H1 (cell line): ENCODE measurements around the gene BRD1. TPM values are rescaled to one million over a fixed set of nuclear protein-coding genes. Genes with fewer than 3 reads are reported as not detected.

ENCODE experiments used
- KDM4A ChIP-seq: IDR thresholded peaks from one replicate; pipeline ENCODE4 v1.7.1; 2012; ENCODE audit warnings: low read depth, mild to moderate bottlenecking, moderate library complexity, low read length, inconsistent platforms; ENCODE audit not compliant: severe bottlenecking
- RBBP5 ChIP-seq: IDR thresholded peaks from 2 replicates; pipeline ENCODE4 v1.7.1; 2012; ENCODE audit warnings: low read depth, mild to moderate bottlenecking, inconsistent platforms, low read length, moderate library complexity, borderline replicate concordance
- polyA plus RNA-seq, 7 experiments: library from polyadenylated mRNA; depleted of rRNA in 3 of 7; stranded (reverse) in 5 of 7; unstranded in 2 of 7; fragments of >200 nt in 5 of 7; fragments of 200-250 nt in 2 of 7; gene quantifications; 1 replicate in 5 of 7; 2 replicates in 1 of 7; 4 replicates in 1 of 7; pipeline versions ENCODE4 v1.2.1 to v1.2.3, GENCODE V29; 2011 to 2013; ENCODE audit warnings: missing spikeins in 2 of 7, mixed read lengths in 2 of 7
- total RNA-seq: library from RNA; stranded (reverse); fragmentation: NEBNext Ultra II Directional; extraction: Animal tissue kit (Norgen Biotek cat#: 25700); gene quantifications from 2 replicates; pipeline ENCODE4 v1.2.1, GENCODE V29; 2021

BRD1 gene
- total and polyA plus RNA-seq, 2 of the 8 experiments (the other 6 are each of a cell fraction or from before 2014, with no cell fraction given), result 6.8 to 34.0 TPM

DNA sequence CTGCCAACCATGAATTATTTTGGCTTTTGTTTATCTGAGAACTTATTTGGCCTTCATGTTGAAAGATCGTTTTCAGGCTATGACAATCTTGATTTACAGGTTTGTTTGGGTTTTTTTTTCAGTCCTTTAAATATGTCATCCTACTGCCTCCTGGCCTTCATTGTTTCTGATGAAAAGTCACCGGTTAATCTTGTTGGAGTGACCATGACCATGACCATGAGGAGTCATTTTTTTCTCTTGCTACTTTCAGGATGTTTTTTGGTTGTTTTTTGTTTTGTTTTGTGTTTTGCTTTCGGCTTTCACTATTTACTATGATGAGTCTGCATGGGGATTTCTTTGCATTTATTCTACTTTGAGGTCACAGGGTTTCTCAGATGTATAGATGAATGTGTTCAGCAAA, 81.6 kb downstream of the BRD1 start (continued):
- TF ChIP-seq KDM4A (no peak), RBBP5 (no peak)
